HG02870 (cell line): ENCODE results near the gene AP2A1.
"Not testable (repeated sequence)": the region's sequence is repeated elsewhere in the genome, so short reads cannot be mapped to it uniquely, and the experiment has no call there.

Experiments used
- ATAC-seq: cut with Tn5 transposase; IDR thresholded peaks from one replicate; pipeline ENCODE4 v1.9.1; 2021; ENCODE audit warnings: mild to moderate bottlenecking, moderate library complexity; ENCODE audit not compliant: unreplicated experiment

AP2A1 gene

GRCh38 chr19:49766930-49767299 is at the start of gene AP2A1:
TSS of gene AP2A1 (plus strand) at chr19:49767001. CDS start at chr19:49767134, 133 bp downstream.
- ATAC-seq = no peak

- ATAC-seq = no peak
Measured at GRCh38 chr19:49718511-49718910, 48.3 kb upstream of the AP2A1 start.

GRCh38 chr19:49718991-49719390 is 47.8 kb upstream of the AP2A1 start:
- no peak for ATAC-seq

GRCh38 chr19:49719420-49719819 is 47.4 kb upstream of the AP2A1 start:
- not testable (repeated sequence) for ATAC-seq

GRCh38 chr19:49727217-49728030 is 39.4 kb upstream of the AP2A1 start:
- no peak for ATAC-seq

GRCh38 chr19:49730166-49730565 is 36.6 kb upstream of the AP2A1 start:
- ATAC-seq = no peak

GRCh38 chr19:49738268-49738667 is 28.5 kb upstream of the AP2A1 start:
- ATAC-seq = no peak

- ATAC-seq = no peak
Measured at GRCh38 chr19:49739098-49739497, 27.7 kb upstream of the AP2A1 start.

- ATAC-seq = no peak
Measured at GRCh38 chr19:49739933-49740332, 26.9 kb upstream of the AP2A1 start.

- no peak for ATAC-seq
Measured at GRCh38 chr19:49741210-49741844, 25.5 kb upstream of the AP2A1 start.

GRCh38 chr19:49744946-49745381 is 21.8 kb upstream of the AP2A1 start:
- no peak for ATAC-seq

GRCh38 chr19:49746206-49746958 is 20.4 kb upstream of the AP2A1 start:
- ATAC-seq = no peak

GRCh38 chr19:49749055-49749716 is 17.6 kb upstream of the AP2A1 start:
- ATAC-seq = no peak

- ATAC-seq = no peak
Measured at GRCh38 chr19:49749771-49750170, 17.0 kb upstream of the AP2A1 start.

GRCh38 chr19:49752701-49753100 is 14.1 kb upstream of the AP2A1 start:
- ATAC-seq = no peak

GRCh38 chr19:49755956-49756355 is 10.8 kb upstream of the AP2A1 start:
- no peak for ATAC-seq

GRCh38 chr19:49758292-49758691 is 8.5 kb upstream of the AP2A1 start:
- no peak for ATAC-seq

GRCh38 chr19:49761249-49761624 is 5.6 kb upstream of the AP2A1 start:
- no peak for ATAC-seq

GRCh38 chr19:49761625-49762311 is 5.0 kb upstream of the AP2A1 start:
- ATAC-seq = no peak

- no peak for ATAC-seq
Measured at GRCh38 chr19:49763230-49763629, 3.6 kb upstream of the AP2A1 start, which contains the start of gene TSKS. TSS of gene TSKS (minus strand) at chr19:49763306. CDS start at chr19:49763247, 59 bp downstream.
